ENCODE data around the gene RAB33B.

DNA sequence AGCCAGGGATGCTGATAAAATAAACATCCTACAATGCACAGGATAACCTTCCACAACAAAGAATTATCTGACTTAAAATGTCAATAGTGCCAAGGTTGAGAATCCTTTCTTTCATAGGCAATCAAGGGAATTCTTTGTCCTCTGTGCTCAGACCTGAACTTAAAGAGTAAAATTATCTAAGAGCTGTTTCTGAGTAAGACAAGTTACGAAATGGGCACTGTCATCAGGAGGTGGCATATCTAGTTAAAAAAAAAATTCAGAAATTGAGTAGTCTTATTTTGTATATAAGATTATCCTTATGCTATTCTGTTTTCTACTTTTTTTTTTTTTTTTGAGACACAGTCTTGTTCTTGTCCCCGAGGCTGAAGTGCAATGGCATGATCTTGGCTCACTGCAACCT is 3.3 kb upstream of the RAB33B start:
- no peak for TF ChIP-seq CTCF (IDR thresholded peaks at IDR 0.05)
- no peak for TF ChIP-seq POLR2A (IDR thresholded peaks at IDR 0.05)

Measured in right lobe of liver (tissue), 4 donors.